H9 (cell line): ENCODE data around the gene RBM19. TPM values are rescaled to one million over a fixed set of nuclear protein-coding genes. Genes with fewer than 3 reads are reported as not detected.

Experiments
- DNase-seq: peaks from one replicate; pipeline ENCODE4 v3.0.0-alpha.2; 2017
- H2AFZ ChIP-seq: one replicate; pipeline ENCODE4 v1.6.1; 2013; ENCODE audit warnings: mild to moderate bottlenecking, low read length, control low read depth, moderate library complexity
- H2AK5ac ChIP-seq: 2 replicates; pipeline ENCODE4 v1.6.1; 2013; ENCODE audit warnings: low read length, control low read depth, mixed read lengths; ENCODE audit not compliant: insufficient read length
- H2BK120ac ChIP-seq: one replicate; pipeline ENCODE4 v1.6.1; 2013; ENCODE audit warnings: low read depth, mild to moderate bottlenecking, low read length, control low read depth, inconsistent platforms; ENCODE audit not compliant: poor library complexity, severe bottlenecking
- H2BK12ac ChIP-seq: 2 replicates; pipeline ENCODE4 v1.6.1; 2013; ENCODE audit warnings: low read length, control low read depth, mixed read lengths, low read depth; ENCODE audit not compliant: insufficient read length
- H2BK15ac ChIP-seq: 2 replicates; pipeline ENCODE4 v1.6.1; 2013; ENCODE audit warnings: low read depth, low read length, control low read depth
- H2BK20ac ChIP-seq: one replicate; pipeline ENCODE4 v1.6.1; 2013; ENCODE audit warnings: low read depth, mild to moderate bottlenecking, low read length, control low read depth, inconsistent platforms; ENCODE audit not compliant: poor library complexity, severe bottlenecking
- H2BK5ac ChIP-seq: 2 replicates; pipeline ENCODE4 v1.6.1; 2013; ENCODE audit warnings: low read length, control low read depth, mixed read lengths; ENCODE audit not compliant: insufficient read length
- H3K14ac ChIP-seq: 2 replicates; pipeline ENCODE4 v1.6.1; 2013; ENCODE audit warnings: low read length, control low read depth; ENCODE audit not compliant: insufficient read depth
- H3K18ac ChIP-seq: 2 replicates; pipeline ENCODE4 v1.6.1; 2013; ENCODE audit warnings: low read depth, mild to moderate bottlenecking, mixed read lengths, low read length, control low read depth; ENCODE audit not compliant: insufficient read length
- H3K23ac ChIP-seq: 2 replicates; pipeline ENCODE4 v1.6.1; 2013; ENCODE audit warnings: low read length, control low read depth, mixed read lengths, low read depth; ENCODE audit not compliant: insufficient read length
- H3K23me2 ChIP-seq: 2 replicates; pipeline ENCODE4 v1.6.1; 2013; ENCODE audit warnings: low read depth, mild to moderate bottlenecking, mixed read lengths, low read length, control low read depth; ENCODE audit not compliant: insufficient read length, poor library complexity, severe bottlenecking
- H3K27ac ChIP-seq: 2 replicates; pipeline ENCODE4 v1.5.1; 2013; ENCODE audit warnings: low read length, control low read depth, mixed read lengths, low read depth; ENCODE audit not compliant: insufficient read length
- H3K27me3 ChIP-seq: 2 replicates; pipeline ENCODE4 v1.6.1; 2013; ENCODE audit warnings: low read length, control low read depth, inconsistent platforms; ENCODE audit not compliant: insufficient read depth
- H3K4ac ChIP-seq: 2 replicates; pipeline ENCODE4 v1.6.1; 2013; ENCODE audit warnings: low read depth, mild to moderate bottlenecking, control low read depth, inconsistent platforms, low read length, moderate library complexity
- H3K4me1 ChIP-seq: 2 replicates; pipeline ENCODE4 v1.6.1; 2013; ENCODE audit warnings: low read length, control low read depth, inconsistent platforms; ENCODE audit not compliant: insufficient read depth
- H3K4me2 ChIP-seq: 2 replicates; pipeline ENCODE4 v1.6.1; 2013; ENCODE audit warnings: low read length, control low read depth, mixed read lengths; ENCODE audit not compliant: insufficient read length, insufficient read depth
- H3K56ac ChIP-seq: 2 replicates; pipeline ENCODE4 v1.6.1; 2013; ENCODE audit warnings: low read depth, mild to moderate bottlenecking, mixed read lengths, low read length, control low read depth; ENCODE audit not compliant: insufficient read length
- H3K79me1 ChIP-seq: 2 replicates; pipeline ENCODE4 v1.6.1; 2013; ENCODE audit warnings: low read depth, mild to moderate bottlenecking, moderate library complexity, low read length, control low read depth, inconsistent platforms; ENCODE audit not compliant: insufficient read depth, poor library complexity, severe bottlenecking
- H3K79me2 ChIP-seq: 2 replicates; pipeline ENCODE4 v1.6.1; 2013; ENCODE audit warnings: low read length, control low read depth, inconsistent platforms; ENCODE audit not compliant: insufficient read depth
- H3K9ac ChIP-seq: 2 replicates; pipeline ENCODE4 v1.6.1; 2013; ENCODE audit warnings: low read length, control low read depth, mixed read lengths; ENCODE audit not compliant: insufficient read length; ENCODE audit errors: extremely low read depth
- H3K9me3 ChIP-seq: one replicate; pipeline ENCODE4 v1.6.1; 2013; ENCODE audit warnings: low read depth, low read length, inconsistent platforms; ENCODE audit not compliant: control insufficient read depth
- H3T11ph ChIP-seq: one replicate; pipeline ENCODE4 v1.6.1; 2013; ENCODE audit warnings: mild to moderate bottlenecking, low read length, control low read depth, inconsistent platforms
- H4K20me1 ChIP-seq: one replicate; pipeline ENCODE4 v1.6.1; 2013; ENCODE audit not compliant: control insufficient read depth, insufficient read length, insufficient read depth
- H4K5ac ChIP-seq: 2 replicates; pipeline ENCODE4 v1.6.1; 2013; ENCODE audit warnings: low read depth, mild to moderate bottlenecking, mixed read lengths, low read length, control low read depth; ENCODE audit not compliant: insufficient read length
- H4K8ac ChIP-seq: replicated peaks from 2 replicates; pipeline ENCODE4 v1.6.1; 2013; ENCODE audit warnings: low read length, control low read depth, mixed read lengths, low read depth; ENCODE audit not compliant: insufficient read length
- H4K91ac ChIP-seq: 2 replicates; pipeline ENCODE4 v1.6.1; 2013; ENCODE audit warnings: low read depth, mild to moderate bottlenecking, moderate library complexity, mixed read lengths, low read length, control low read depth; ENCODE audit not compliant: insufficient read length
- H3K27ac Mint-ChIP-seq, 3 experiments: 2 replicates in 2 of 3; 3 replicates in 1 of 3; pipeline ENCODE4 v1.8.0; 2020 to 2021; ENCODE audit warnings: mixed read lengths in 3 of 3, mild to moderate bottlenecking in 1 of 3, moderate library complexity in 1 of 3
- H3K27me3 Mint-ChIP-seq: 2 replicates; pipeline ENCODE4 v1.8.0; 2021; ENCODE audit warnings: low read depth, mild to moderate bottlenecking, moderate library complexity, mixed read lengths
- H3K36me3 Mint-ChIP-seq, 3 experiments: 2 replicates in 2 of 3; 3 replicates in 1 of 3; pipeline ENCODE4 v1.8.0; 2020 to 2021; ENCODE audit warnings: low read depth in 3 of 3, mixed read lengths in 3 of 3; ENCODE audit not compliant: insufficient read depth in 1 of 3
- H3K4me1 Mint-ChIP-seq, 2 experiments: 2 replicates each; pipeline ENCODE4 v1.8.0; 2020; ENCODE audit warnings: mixed read lengths in 2 of 2
- H3K4me3 Mint-ChIP-seq, 2 experiments: 2 replicates in 1 of 2; 3 replicates in 1 of 2; pipeline ENCODE4 v1.8.0; 2020 to 2021; ENCODE audit warnings: mild to moderate bottlenecking in 2 of 2, mixed read lengths in 2 of 2, moderate library complexity in 1 of 2
- H3K9me3 Mint-ChIP-seq, 2 experiments: 2 replicates in 1 of 2; 3 replicates in 1 of 2; pipeline ENCODE4 v1.8.0; 2020; ENCODE audit warnings: mild to moderate bottlenecking in 2 of 2, mixed read lengths in 2 of 2, moderate library complexity in 1 of 2
- CTCF ChIP-seq: fragments of 200-600 bp; sonication (generic); conservative IDR thresholded peaks from 3 replicates; pipeline ENCODE4 v1.8.0; 2021; ENCODE audit warnings: antibody characterized with exemption, mild to moderate bottlenecking
- whole genome bisulfite sequencing: extraction: QIAGEN DNeasy Blood & Tissue Kit; methylation state at CpG from one replicate; pipeline ENCODE4 v1.1.7; 2013; ENCODE audit warnings: missing lambda C conversion rate, low lambda C conversion rate, mixed read lengths; ENCODE audit not compliant: insufficient read length; ENCODE audit errors: extremely low coverage; 5-methylcytosine and 5-hydroxymethylcytosine counted together
- total RNA-seq: library from RNA; stranded (reverse); gene quantifications from 2 replicates; pipeline ENCODE4 v1.2.1, GENCODE V29; 2021

Gene RBM19
- total RNA-seq, 1 experiment from 2014 or later, result 32.2 TPM

GRCh38 chr12:113941208-113941486 is 25.0 kb downstream of the RBM19 start:
- no peak overlapping the region for H2BK5ac ChIP-seq
- no peak overlapping the region for H3K14ac ChIP-seq
- H4K91ac ChIP-seq, result no peak overlapping the region
- no CpG with 5 or more reads among the region's 1 CpG for WGBS
- H3T11ph ChIP-seq, result no peak overlapping the region
- H2BK20ac ChIP-seq, result no peak overlapping the region
- Mint-ChIP-seq H3K4me1 (peaks cover 0 to 5% of the 10 kb centered on the region in 2 experiments; a peak in 2 of 4 replicates), H3K36me3 (peaks cover 34 to 68% (median 61%) of the 10 kb centered on the region in 3 experiments; a peak in 6 of 7 replicates), H3K4me3 (no peak overlapping the region), H3K27me3 (no peaks in the 10 kb centered on the region), H3K9me3 (no peaks in the 10 kb centered on the region; a peak in 1 of 5 replicates), H3K27ac (no peak overlapping the region)
- H3K23me2 ChIP-seq, result no peaks in the 10 kb centered on the region
- H3K27ac ChIP-seq, result no peak overlapping the region
- DNase-seq, result no peak
- H2AK5ac ChIP-seq, result no peak overlapping the region
- no peaks in the 10 kb centered on the region for H3K79me2 ChIP-seq
- H3K4me2 ChIP-seq, result no peak overlapping the region
- H3K9me3 ChIP-seq, result no peaks in the 10 kb centered on the region
- H3K9ac ChIP-seq, result no peak overlapping the region
- no peak overlapping the region for H3K23ac ChIP-seq
- H2BK120ac ChIP-seq, result no peak overlapping the region
- no peaks in the 10 kb centered on the region for H3K79me1 ChIP-seq
- no peak overlapping the region for H2BK15ac ChIP-seq
- no peak overlapping the region for H2AFZ ChIP-seq
- no peak overlapping the region for H4K5ac ChIP-seq
- no peak for TF ChIP-seq CTCF
- no peaks in the 10 kb centered on the region for H3K4me1 ChIP-seq
- H4K8ac ChIP-seq, result no peak overlapping the region
- H3K27me3 ChIP-seq, result no peaks in the 10 kb centered on the region
- no peak overlapping the region for H3K18ac ChIP-seq
- H2BK12ac ChIP-seq, result no peak overlapping the region
- H4K20me1 ChIP-seq, result no peaks in the 10 kb centered on the region
- no peak overlapping the region for H3K4ac ChIP-seq
- no peak overlapping the region for H3K56ac ChIP-seq
